Activated B cell treated with CpG ODN at 0.5 μM for 24 hours (primary cell): Measurements from ENCODE around the gene SMCHD1. TPM values are rescaled to one million over a fixed set of nuclear protein-coding genes. Genes with fewer than 3 reads are reported as not detected.

Experiments used
- ATAC-seq: fragments of 200-7000 bp; cut with Tn5 transposase; one replicate; pipeline ENCODE4 v1.10.0; 2021; ENCODE audit warnings: low read depth, mild to moderate bottlenecking, moderate library complexity
- CTCF ChIA-PET: fragments of 350-600 bp; sonication (Branson Sonifier 250); formaldehyde crosslinking; loops from one replicate; lab custom pipeline; 2021; ENCODE audit warnings: antibody characterized with exemption; lab: Charles Lee
- POLR2A ChIA-PET: fragments of 350-600 bp; sonication (Branson Sonifier 250); formaldehyde crosslinking; loops from one replicate; lab custom pipeline; 2021; ENCODE audit warnings: antibody characterized with exemption; lab: Charles Lee
- DNase-seq: peaks from one replicate; pipeline ENCODE4 v3.0.0; 2022
- H3K27ac Mint-ChIP-seq: one replicate; pipeline ENCODE4 v1.8.0; 2020; ENCODE audit warnings: mixed read lengths
- H3K27me3 Mint-ChIP-seq: one replicate; pipeline ENCODE4 v1.8.0; 2021; ENCODE audit warnings: mixed read lengths
- H3K36me3 Mint-ChIP-seq: one replicate; pipeline ENCODE4 v1.8.0; 2021; ENCODE audit warnings: low read depth, mixed read lengths
- H3K4me1 Mint-ChIP-seq: one replicate; pipeline ENCODE4 v1.8.0; 2021; ENCODE audit warnings: mixed read lengths
- H3K4me3 Mint-ChIP-seq: one replicate; pipeline ENCODE4 v1.8.0; 2020; ENCODE audit warnings: mild to moderate bottlenecking, mixed read lengths
- H3K9me3 Mint-ChIP-seq: one replicate; pipeline ENCODE4 v1.8.0; 2020; ENCODE audit warnings: mixed read lengths
- intact Hi-C: fragments of 100-400 bp; cut with micrococcal nuclease; formaldehyde crosslinking; loops from one replicate; pipeline ENCODE4 v1.15.1; 2024
- total RNA-seq: library from RNA; stranded (reverse); gene quantifications from 2 replicates; pipeline ENCODE4 v1.2.3, GENCODE V29; 2022
- TF ChIP-seq, protein P1 (sequence below): fragments of 200-600 bp; IDR thresholded peaks from one replicate; pipeline ENCODE4 v1.8.0; 2022; ENCODE audit warnings: antibody characterized with exemption, mild to moderate bottlenecking

SMCHD1 gene
- total RNA-seq, 1 donor from 2014 or later: 144 TPM

DNA sequence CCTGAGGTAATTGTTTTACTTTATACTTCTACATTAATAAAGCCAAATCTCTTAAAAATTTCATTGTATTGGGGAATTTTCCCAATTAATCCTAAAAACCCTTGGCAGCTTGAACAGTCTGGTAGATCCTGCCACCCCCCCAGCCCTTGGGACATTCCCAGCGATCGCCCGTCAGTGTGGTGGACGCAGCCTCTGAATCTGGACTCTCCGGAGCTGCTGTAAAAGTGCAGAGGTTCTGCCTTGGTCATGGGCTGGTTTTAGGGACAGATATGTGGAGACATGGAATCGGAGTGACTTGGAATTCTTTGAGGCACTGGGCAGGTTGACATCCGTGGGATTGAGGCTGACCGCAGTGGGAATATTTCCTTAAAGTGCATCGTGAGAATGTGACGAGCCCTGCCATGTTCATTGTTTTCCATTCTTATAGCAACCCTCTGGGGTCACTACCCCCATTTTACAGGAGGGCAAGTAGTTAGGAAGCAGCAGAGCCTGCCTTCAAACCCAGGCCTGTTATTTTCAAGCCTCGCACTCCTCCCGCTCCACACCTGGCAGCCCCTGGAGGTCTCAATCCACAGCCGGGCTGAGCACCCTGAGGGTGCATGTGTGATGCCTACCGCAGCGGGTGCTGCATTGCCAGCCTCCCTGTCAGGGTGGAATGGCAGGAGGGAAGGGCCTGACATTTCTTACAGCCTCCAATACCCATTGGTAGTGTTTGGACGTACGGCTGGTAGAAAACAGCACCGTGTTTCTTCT lies 197.8 kb downstream of the SMCHD1 start:
- CTCF ChIA-PET: no interaction called here
- no peak overlapping the region for H3K27ac Mint-ChIP-seq
- no peaks in the 10 kb centered on the region for H3K9me3 Mint-ChIP-seq
- no peak overlapping the region for H3K4me3 Mint-ChIP-seq
- DNase-seq (no peak), ATAC-seq (no peak)
- POLR2A ChIA-PET: no interaction called here
- peaks cover 62% of the 10 kb centered on the region for H3K36me3 Mint-ChIP-seq
- peaks cover 11% of the 10 kb centered on the region for H3K4me1 Mint-ChIP-seq
- peaks cover 10% of the 10 kb centered on the region for H3K27me3 Mint-ChIP-seq
- intact Hi-C loops: no loop called here
- TF ChIP-seq, protein P1, sequence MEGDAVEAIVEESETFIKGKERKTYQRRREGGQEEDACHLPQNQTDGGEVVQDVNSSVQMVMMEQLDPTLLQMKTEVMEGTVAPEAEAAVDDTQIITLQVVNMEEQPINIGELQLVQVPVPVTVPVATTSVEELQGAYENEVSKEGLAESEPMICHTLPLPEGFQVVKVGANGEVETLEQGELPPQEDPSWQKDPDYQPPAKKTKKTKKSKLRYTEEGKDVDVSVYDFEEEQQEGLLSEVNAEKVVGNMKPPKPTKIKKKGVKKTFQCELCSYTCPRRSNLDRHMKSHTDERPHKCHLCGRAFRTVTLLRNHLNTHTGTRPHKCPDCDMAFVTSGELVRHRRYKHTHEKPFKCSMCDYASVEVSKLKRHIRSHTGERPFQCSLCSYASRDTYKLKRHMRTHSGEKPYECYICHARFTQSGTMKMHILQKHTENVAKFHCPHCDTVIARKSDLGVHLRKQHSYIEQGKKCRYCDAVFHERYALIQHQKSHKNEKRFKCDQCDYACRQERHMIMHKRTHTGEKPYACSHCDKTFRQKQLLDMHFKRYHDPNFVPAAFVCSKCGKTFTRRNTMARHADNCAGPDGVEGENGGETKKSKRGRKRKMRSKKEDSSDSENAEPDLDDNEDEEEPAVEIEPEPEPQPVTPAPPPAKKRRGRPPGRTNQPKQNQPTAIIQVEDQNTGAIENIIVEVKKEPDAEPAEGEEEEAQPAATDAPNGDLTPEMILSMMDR: no peak

- Mint-ChIP-seq H3K4me1 (peaks cover 4% of the 10 kb centered on the region), H3K4me3 (no peak overlapping the region), H3K9me3 (no peaks in the 10 kb centered on the region), H3K36me3 (peaks cover 60% of the 10 kb centered on the region), H3K27ac (no peak overlapping the region), H3K27me3 (peaks cover 10% of the 10 kb centered on the region)
- intact Hi-C loops: no loop called here
- ChIA-PET CTCF (no interaction called here), POLR2A (no interaction called here)
- DNase-seq: no peak
- TF ChIP-seq, protein P1: no peak
- no peak for ATAC-seq
These were observed 198.6 kb downstream of the SMCHD1 start for GRCh38 chr18:2853926-2854664.

Other genes with a start within 250 kb of the SMCHD1 start
- gene METTL4, start 84.2 kb upstream of the SMCHD1 start, total RNA-seq: 17.4 TPM in 2 replicates
- gene NDC80, start 84.2 kb upstream of the SMCHD1 start, total RNA-seq: 1.9 and 2.6 TPM in 2 replicates
- gene EMILIN2, start 191.3 kb downstream of the SMCHD1 start, total RNA-seq: 73.0 and 80.9 TPM in 2 replicates